C4-2B (cell line): ENCODE data around the gene ANKMY1.

Source experiments
- ZFX ChIP-seq: fragments of 450-650 bp; IDR thresholded peaks from 2 replicates; pipeline ENCODE4 v1.6.1; 2017
- TF ChIP-seq, protein P1 (sequence below): fragments of 450-650 bp; conservative IDR thresholded peaks from 2 replicates; pipeline ENCODE4 v1.5.1; 2017; ENCODE audit warnings: mild to moderate bottlenecking

DNA sequence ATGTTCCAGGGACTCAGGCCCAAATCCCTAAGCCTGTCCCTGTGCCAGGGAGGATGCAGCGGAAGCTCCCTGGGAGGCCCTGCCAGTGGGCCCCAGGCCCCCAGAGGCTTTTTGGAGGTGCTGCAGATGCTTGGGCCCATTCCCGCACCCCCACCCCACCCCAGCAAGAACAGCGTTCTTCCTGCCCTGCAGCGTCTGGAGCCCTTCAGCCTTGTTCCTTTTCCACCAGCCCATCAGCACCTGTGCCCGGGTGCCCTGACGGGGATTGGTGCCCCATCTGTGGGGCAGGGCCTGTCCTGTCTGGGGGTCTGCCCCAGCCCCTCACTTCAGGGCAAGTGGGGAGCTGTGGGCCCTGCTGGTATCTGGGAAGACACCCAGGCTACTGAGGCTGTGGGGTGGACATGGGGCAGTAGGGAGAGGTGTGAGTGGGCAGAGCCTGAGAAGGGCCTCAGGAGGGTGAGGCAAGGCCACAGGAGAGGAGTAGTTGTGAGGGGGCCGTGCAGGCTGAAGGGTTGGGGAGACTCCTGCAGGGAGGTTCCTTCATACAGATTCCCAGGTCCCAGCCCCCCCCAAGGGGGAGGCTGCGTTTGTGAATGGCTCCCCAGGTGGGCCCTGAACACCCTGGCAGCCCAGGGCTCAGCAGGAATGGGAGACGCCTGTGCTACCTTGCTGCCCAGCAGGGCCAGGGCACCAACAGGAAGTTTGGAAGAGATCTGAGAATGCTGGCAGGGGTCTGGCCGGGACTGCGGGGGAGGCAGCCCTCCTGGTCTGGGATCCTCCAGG is 12.9 kb upstream of the ANKMY1 start:
- TF ChIP-seq, protein P1, sequence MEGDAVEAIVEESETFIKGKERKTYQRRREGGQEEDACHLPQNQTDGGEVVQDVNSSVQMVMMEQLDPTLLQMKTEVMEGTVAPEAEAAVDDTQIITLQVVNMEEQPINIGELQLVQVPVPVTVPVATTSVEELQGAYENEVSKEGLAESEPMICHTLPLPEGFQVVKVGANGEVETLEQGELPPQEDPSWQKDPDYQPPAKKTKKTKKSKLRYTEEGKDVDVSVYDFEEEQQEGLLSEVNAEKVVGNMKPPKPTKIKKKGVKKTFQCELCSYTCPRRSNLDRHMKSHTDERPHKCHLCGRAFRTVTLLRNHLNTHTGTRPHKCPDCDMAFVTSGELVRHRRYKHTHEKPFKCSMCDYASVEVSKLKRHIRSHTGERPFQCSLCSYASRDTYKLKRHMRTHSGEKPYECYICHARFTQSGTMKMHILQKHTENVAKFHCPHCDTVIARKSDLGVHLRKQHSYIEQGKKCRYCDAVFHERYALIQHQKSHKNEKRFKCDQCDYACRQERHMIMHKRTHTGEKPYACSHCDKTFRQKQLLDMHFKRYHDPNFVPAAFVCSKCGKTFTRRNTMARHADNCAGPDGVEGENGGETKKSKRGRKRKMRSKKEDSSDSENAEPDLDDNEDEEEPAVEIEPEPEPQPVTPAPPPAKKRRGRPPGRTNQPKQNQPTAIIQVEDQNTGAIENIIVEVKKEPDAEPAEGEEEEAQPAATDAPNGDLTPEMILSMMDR: no peak
- no peak for TF ChIP-seq ZFX
